Neural cell (in vitro differentiated cells): Measurements from ENCODE around the gene PROSER2. TPM values are rescaled to one million over a fixed set of nuclear protein-coding genes. Genes with fewer than 3 reads are reported as not detected.

Experiments
- H2AFZ ChIP-seq: fragments of 200-600, 300-800 bp; sonication (generic), shearing (Covaris generic); 2 replicates; pipeline ENCODE4 v1.6.0; 2014; ENCODE audit warnings: low read depth, mild to moderate bottlenecking, antibody characterized with exemption, low read length, moderate library complexity
- H3F3A ChIP-seq: fragments of 200-600 bp; shearing (Covaris generic); 2 replicates; pipeline ENCODE4 v1.6.1; 2016; ENCODE audit warnings: mild to moderate bottlenecking, moderate library complexity, mixed read lengths, antibody characterized with exemption, low read length; ENCODE audit not compliant: insufficient read depth, poor library complexity, severe bottlenecking
- H3K27ac ChIP-seq: fragments of 200-600, 300-800 bp; sonication (generic), shearing (Covaris generic); 2 replicates; pipeline ENCODE4 v1.5.1; 2014; ENCODE audit warnings: mild to moderate bottlenecking, low read length, moderate library complexity
- H3K27me3 ChIP-seq: fragments of 300-800, 200-600 bp; sonication (generic), shearing (Covaris generic); 2 replicates; pipeline ENCODE4 v1.6.0; 2014; ENCODE audit warnings: mild to moderate bottlenecking, low read depth, low read length, moderate library complexity; ENCODE audit not compliant: insufficient read depth
- H3K36me3 ChIP-seq: fragments of 300-800, 200-600 bp; sonication (generic), shearing (Covaris generic); 2 replicates; pipeline ENCODE4 v1.5.1; 2014; ENCODE audit warnings: mild to moderate bottlenecking, antibody characterized with exemption, low read length, moderate library complexity; ENCODE audit not compliant: insufficient read depth
- H3K4me2 ChIP-seq: fragments of 300-800, 200-600 bp; sonication (generic), shearing (Covaris generic); 2 replicates; pipeline ENCODE4 v1.6.0; 2014; ENCODE audit warnings: mild to moderate bottlenecking, low read length
- H3K4me3 ChIP-seq: fragments of 300-800, 200-600 bp; sonication (generic), shearing (Covaris generic); 2 replicates; pipeline ENCODE4 v1.5.1; 2014; ENCODE audit warnings: mild to moderate bottlenecking, low read length, moderate library complexity
- H3K79me2 ChIP-seq: fragments of 200-600 bp; shearing (Covaris generic); replicated peaks from 2 replicates; pipeline ENCODE4 v1.6.0; 2014; ENCODE audit warnings: mild to moderate bottlenecking, low read length, moderate library complexity; ENCODE audit not compliant: insufficient read depth
- H3K9ac ChIP-seq: fragments of 300-800, 200-600 bp; sonication (generic), shearing (Covaris generic); 2 replicates; pipeline ENCODE4 v1.6.1; 2016; ENCODE audit warnings: mild to moderate bottlenecking, low read length, mixed read lengths
- H3K9me2 ChIP-seq: fragments of 200-600 bp; shearing (Covaris generic); 2 replicates; pipeline ENCODE4 v1.6.1; 2016; ENCODE audit warnings: mild to moderate bottlenecking, low read length, mixed read lengths; ENCODE audit not compliant: insufficient read depth
- H3K9me3 ChIP-seq: fragments of 200-600, 300-800 bp; sonication (generic), shearing (Covaris generic); 2 replicates; pipeline ENCODE4 v1.6.1; 2016; ENCODE audit warnings: mild to moderate bottlenecking, mixed run types, low read length, moderate library complexity, mixed read lengths
- H4K20me1 ChIP-seq: fragments of 200-600 bp; shearing (Covaris generic); 2 replicates; pipeline ENCODE4 v1.6.1; 2016; ENCODE audit warnings: mild to moderate bottlenecking, mixed run types; ENCODE audit not compliant: insufficient read depth
- CTCF ChIP-seq: fragments of 450-650 bp; IDR thresholded peaks from 2 replicates; pipeline ENCODE4 v1.5.1; 2014; ENCODE audit warnings: antibody characterized with exemption, mild to moderate bottlenecking, moderate library complexity; ENCODE audit not compliant: poor library complexity, severe bottlenecking
- EP300 ChIP-seq: fragments of 450-650 bp; conservative IDR thresholded peaks from 2 replicates; pipeline ENCODE4 v1.6.1; 2014; ENCODE audit warnings: antibody characterized with exemption, mild to moderate bottlenecking, moderate library complexity; ENCODE audit not compliant: poor library complexity, severe bottlenecking
- EZH2 ChIP-seq: fragments of 200-600, 300-800 bp; shearing (Covaris generic), sonication (generic); IDR thresholded peaks from 2 replicates; pipeline ENCODE4 v1.6.1; 2014; ENCODE audit warnings: antibody characterized with exemption, low read length, borderline replicate concordance, mild to moderate bottlenecking; ENCODE audit not compliant: insufficient read depth, poor library complexity, severe bottlenecking
- MXI1 ChIP-seq: fragments of 450-650 bp; conservative IDR thresholded peaks from 2 replicates; pipeline ENCODE4 v1.6.1; 2014; ENCODE audit warnings: antibody characterized with exemption, mild to moderate bottlenecking; ENCODE audit not compliant: poor library complexity, severe bottlenecking
- POLR2AphosphoS5 ChIP-seq: IDR thresholded peaks from 2 replicates; pipeline ENCODE4 v1.6.1; 2012
- RAD21 ChIP-seq: fragments of 450-650 bp; conservative IDR thresholded peaks from 2 replicates; pipeline ENCODE4 v1.6.1; 2014; ENCODE audit warnings: antibody characterized with exemption, mild to moderate bottlenecking, moderate library complexity
- REST ChIP-seq: IDR thresholded peaks from 2 replicates; pipeline ENCODE4 v1.6.1; 2012; ENCODE audit warnings: borderline replicate concordance
- SMC3 ChIP-seq: fragments of 450-650 bp; conservative IDR thresholded peaks from 2 replicates; pipeline ENCODE4 v1.6.1; 2014; ENCODE audit warnings: antibody characterized with exemption, mild to moderate bottlenecking, moderate library complexity; ENCODE audit not compliant: poor library complexity
- TAF1 ChIP-seq: IDR thresholded peaks from 2 replicates; pipeline ENCODE4 v1.6.1; 2012; ENCODE audit warnings: low read depth
- polyA plus RNA-seq: library from polyadenylated mRNA; depleted of rRNA; stranded (reverse); fragments of >200 nt; gene quantifications from 2 replicates; pipeline ENCODE4 v1.2.3, GENCODE V29; 2014

PROSER2 gene
- polyA plus RNA-seq, 1 donor from 2014 or later = 1.1 TPM

- no peak overlapping the region for H3K9ac ChIP-seq
- no peaks in the 10 kb centered on the region for H3K9me3 ChIP-seq
- no peaks in the 10 kb centered on the region for H3F3A ChIP-seq
- H3K27ac ChIP-seq = no peak overlapping the region
- no peaks in the 10 kb centered on the region for H3K36me3 ChIP-seq
- no peak for TF ChIP-seq REST
- no peak for TF ChIP-seq POLR2AphosphoS5
- no peak for TF ChIP-seq TAF1
- TF ChIP-seq RAD21 = no peak
- TF ChIP-seq CTCF = no peak
- no peak for TF ChIP-seq EZH2
- no peak for TF ChIP-seq SMC3
- H3K79me2 ChIP-seq = no peaks in the 10 kb centered on the region
- no peak overlapping the region for H2AFZ ChIP-seq
- H3K4me2 ChIP-seq = no peak overlapping the region
- H4K20me1 ChIP-seq = no peaks in the 10 kb centered on the region
- no peak overlapping the region for H3K4me3 ChIP-seq
- no peaks in the 10 kb centered on the region for H3K9me2 ChIP-seq
- H3K27me3 ChIP-seq = no peaks in the 10 kb centered on the region
These were observed 16.4 kb upstream of the PROSER2 start for GRCh38 chr10:11806706-11807105.

- no peaks in the 10 kb centered on the region for H3K27me3 ChIP-seq
- H3K36me3 ChIP-seq = no peaks in the 10 kb centered on the region
- H3K9me3 ChIP-seq = no peaks in the 10 kb centered on the region
- H3K4me2 ChIP-seq = no peak overlapping the region
- H3K27ac ChIP-seq = no peak overlapping the region
- no peak overlapping the region for H3K4me3 ChIP-seq
- H4K20me1 ChIP-seq = no peaks in the 10 kb centered on the region
- no peak overlapping the region for H2AFZ ChIP-seq
- TF ChIP-seq CTCF (no peak), MXI1 (no peak), RAD21 (no peak), EZH2 (no peak), POLR2AphosphoS5 (no peak), TAF1 (no peak), REST (no peak), EP300 (no peak), SMC3 (no peak)
- no peaks in the 10 kb centered on the region for H3K9me2 ChIP-seq
- no peak overlapping the region for H3K9ac ChIP-seq
- no peaks in the 10 kb centered on the region for H3F3A ChIP-seq
- H3K79me2 ChIP-seq = no peaks in the 10 kb centered on the region
These were observed 14.3 kb upstream of the PROSER2 start for GRCh38 chr10:11808808-11809207.
